ENCODE data around the gene NAV2.

GRCh38 chr11:19814421-19814820, 101.8 kb downstream of the NAV2 start:
- TF ChIP-seq POLR2A (IDR thresholded peaks at IDR 0.05) (no peak), CTCF (IDR thresholded peaks at IDR 0.05) (no peak)
